ENCODE measurements around the gene PON3.

The PON3 gene

GRCh38 chr7:95319570-95319969 lies 76.6 kb downstream of the PON3 start:
- Histone ChIP-seq H3K36me3 (ENCODE audit: control insufficient read depth, insufficient read depth, low read length, severe bottlenecking) (no peaks in the 10 kb centered on the region), H3K4me1 (ENCODE audit: control insufficient read depth, insufficient read depth, low read length) (no peaks in the 10 kb centered on the region), H3K27me3 (replicated peaks; ENCODE audit: control insufficient read depth, insufficient read depth, low read length) (peaks cover 1% of the 10 kb centered on the region), H3K4me3 (ENCODE audit: low read length) (no peak overlapping the region), H3K9ac (ENCODE audit: low read length) (no peak overlapping the region), H3K9me3 (ENCODE audit: control insufficient read depth, low read length) (no peaks in the 10 kb centered on the region)
- DNase-seq (ENCODE audit: low read depth), result no peak

GRCh38 chr7:95318501-95319100 lies 77.6 kb downstream of the PON3 start:
- H3K9ac ChIP-seq (ENCODE audit: low read length), result no peak overlapping the region
- DNase-seq (ENCODE audit: low read depth), result no peak
- H3K9me3 ChIP-seq (ENCODE audit: control insufficient read depth, low read length), result no peaks in the 10 kb centered on the region
- peaks cover 2% of the 10 kb centered on the region for H3K27me3 ChIP-seq (replicated peaks; ENCODE audit: control insufficient read depth, insufficient read depth, low read length)
- no peaks in the 10 kb centered on the region for H3K4me1 ChIP-seq (ENCODE audit: control insufficient read depth, insufficient read depth, low read length)
- H3K36me3 ChIP-seq (ENCODE audit: control insufficient read depth, insufficient read depth, low read length, severe bottlenecking), result no peaks in the 10 kb centered on the region
- no peak overlapping the region for H3K4me3 ChIP-seq (ENCODE audit: low read length)

GRCh38 chr7:95317966-95318365 lies 78.2 kb downstream of the PON3 start:
- H3K9me3 ChIP-seq (ENCODE audit: control insufficient read depth, low read length), result no peaks in the 10 kb centered on the region
- H3K4me1 ChIP-seq (ENCODE audit: control insufficient read depth, insufficient read depth, low read length), result no peaks in the 10 kb centered on the region
- DNase-seq (ENCODE audit: low read depth), result no peak
- no peaks in the 10 kb centered on the region for H3K36me3 ChIP-seq (ENCODE audit: control insufficient read depth, insufficient read depth, low read length, severe bottlenecking)
- H3K4me3 ChIP-seq (ENCODE audit: low read length), result no peak overlapping the region
- H3K27me3 ChIP-seq (replicated peaks; ENCODE audit: control insufficient read depth, insufficient read depth, low read length), result peaks cover 2% of the 10 kb centered on the region
- no peak overlapping the region for H3K9ac ChIP-seq (ENCODE audit: low read length)

- H3K4me3 ChIP-seq (ENCODE audit: low read length), result no peak overlapping the region
- no peaks in the 10 kb centered on the region for H3K9me3 ChIP-seq (ENCODE audit: control insufficient read depth, low read length)
- no peak for DNase-seq (ENCODE audit: low read depth)
- H3K9ac ChIP-seq (ENCODE audit: low read length), result no peak overlapping the region
- peaks cover 2% of the 10 kb centered on the region for H3K27me3 ChIP-seq (replicated peaks; ENCODE audit: control insufficient read depth, insufficient read depth, low read length)
- H3K4me1 ChIP-seq (ENCODE audit: control insufficient read depth, insufficient read depth, low read length), result no peaks in the 10 kb centered on the region
- H3K36me3 ChIP-seq (ENCODE audit: control insufficient read depth, insufficient read depth, low read length, severe bottlenecking), result no peaks in the 10 kb centered on the region
These were observed 78.6 kb downstream of the PON3 start for GRCh38 chr7:95317546-95317945.

- no peaks in the 10 kb centered on the region for H3K9me3 ChIP-seq (ENCODE audit: control insufficient read depth, low read length)
- peaks cover 2% of the 10 kb centered on the region for H3K27me3 ChIP-seq (replicated peaks; ENCODE audit: control insufficient read depth, insufficient read depth, low read length)
- no peaks in the 10 kb centered on the region for H3K4me1 ChIP-seq (ENCODE audit: control insufficient read depth, insufficient read depth, low read length)
- H3K36me3 ChIP-seq (ENCODE audit: control insufficient read depth, insufficient read depth, low read length, severe bottlenecking), result no peaks in the 10 kb centered on the region
- no peak overlapping the region for H3K4me3 ChIP-seq (ENCODE audit: low read length)
- no peak for DNase-seq (ENCODE audit: low read depth)
- H3K9ac ChIP-seq (ENCODE audit: low read length), result no peak overlapping the region
These were observed 79.6 kb downstream of the PON3 start for GRCh38 chr7:95316588-95316987.

- H3K36me3 ChIP-seq (ENCODE audit: control insufficient read depth, insufficient read depth, low read length, severe bottlenecking), result no peaks in the 10 kb centered on the region
- no peak overlapping the region for H3K9ac ChIP-seq (ENCODE audit: low read length)
- H3K27me3 ChIP-seq (replicated peaks; ENCODE audit: control insufficient read depth, insufficient read depth, low read length), result peaks cover 2% of the 10 kb centered on the region
- H3K4me3 ChIP-seq (ENCODE audit: low read length), result no peak overlapping the region
- H3K4me1 ChIP-seq (ENCODE audit: control insufficient read depth, insufficient read depth, low read length), result peaks cover 7% of the 10 kb centered on the region
- no peak for DNase-seq (ENCODE audit: low read depth)
- H3K9me3 ChIP-seq (ENCODE audit: control insufficient read depth, low read length), result no peaks in the 10 kb centered on the region
These were observed 83.6 kb downstream of the PON3 start for GRCh38 chr7:95312561-95312960.

- Histone ChIP-seq H3K27me3 (replicated peaks; ENCODE audit: control insufficient read depth, insufficient read depth, low read length) (peaks cover 2% of the 10 kb centered on the region), H3K9me3 (ENCODE audit: control insufficient read depth, low read length) (no peaks in the 10 kb centered on the region), H3K4me1 (ENCODE audit: control insufficient read depth, insufficient read depth, low read length) (peaks cover 7% of the 10 kb centered on the region), H3K36me3 (ENCODE audit: control insufficient read depth, insufficient read depth, low read length, severe bottlenecking) (no peaks in the 10 kb centered on the region), H3K4me3 (ENCODE audit: low read length) (no peak overlapping the region), H3K9ac (ENCODE audit: low read length) (no peak overlapping the region)
- DNase-seq (ENCODE audit: low read depth), result no peak
These were observed 84.8 kb downstream of the PON3 start for GRCh38 chr7:95311389-95311788.

- no peaks in the 10 kb centered on the region for H3K9me3 ChIP-seq (ENCODE audit: control insufficient read depth, low read length)
- H3K27me3 ChIP-seq (replicated peaks; ENCODE audit: control insufficient read depth, insufficient read depth, low read length), result peaks cover 2% of the 10 kb centered on the region
These were observed 86.2 kb downstream of the PON3 start for GRCh38 chr7:95309951-95310350.

More at GRCh38 chr7:95309951-95310350, 86.2 kb downstream of the PON3 start:
- no peak overlapping the region for H3K9ac ChIP-seq (ENCODE audit: low read length)
- no peak for DNase-seq (ENCODE audit: low read depth)
- H3K36me3 ChIP-seq (ENCODE audit: control insufficient read depth, insufficient read depth, low read length, severe bottlenecking), result no peaks in the 10 kb centered on the region
- H3K4me3 ChIP-seq (ENCODE audit: low read length), result no peak overlapping the region
- peaks cover 7% of the 10 kb centered on the region for H3K4me1 ChIP-seq (ENCODE audit: control insufficient read depth, insufficient read depth, low read length)
